Heart left ventricle (tissue), 16 donors: ENCODE measurements around the gene PLEKHA7. TPM values are rescaled to one million over a fixed set of nuclear protein-coding genes. Genes with fewer than 3 reads are reported as not detected.
A peak's percentile ranks its signal among the peaks of the same experiment; 100 is the strongest.

ENCODE experiments used
- ATAC-seq, 4 donors: fragments of 200-7000 bp; cut with Tn5 transposase; one replicate each; pipeline ENCODE4 v1.9.1; 2020 to 2022; ENCODE audit warnings: moderate library complexity in 4 of 4, mild to moderate bottlenecking in 3 of 4, moderate number of reproducible peaks in 1 of 4
- DNase-seq, 5 donors: peaks; one replicate each; pipeline ENCODE4 v3.0.0-alpha.2; 2020
- H3K27ac ChIP-seq, 12 donors: fragments of 200-600 bp; sonication (generic) in 4 of 12; one replicate each; pipeline versions ENCODE4 v1.5.0 to v1.8.0; 2016 to 2022; ENCODE audit warnings: mild to moderate bottlenecking in 2 of 12
- H3K27me3 ChIP-seq, 9 donors: fragments of 200-600 bp; sonication (generic) in 2 of 9; one replicate each; pipeline versions ENCODE4 v1.5.1 to v1.8.0; 2016 to 2022; ENCODE audit warnings: mild to moderate bottlenecking in 3 of 9
- H3K36me3 ChIP-seq, 9 donors: fragments of 200-600 bp; sonication (generic) in 2 of 9; one replicate each; pipeline versions ENCODE4 v1.5.0 to v1.8.0; 2018 to 2022; ENCODE audit warnings: mild to moderate bottlenecking in 2 of 9
- H3K4me1 ChIP-seq, 12 donors: fragments of 200-600 bp; sonication (generic) in 4 of 12; one replicate each; pipeline versions ENCODE4 v1.5.0 to v1.8.0; 2016 to 2022; ENCODE audit warnings: mild to moderate bottlenecking in 3 of 12
- H3K4me3 ChIP-seq, 12 donors: fragments of 200-600 bp; sonication (generic) in 4 of 12; one replicate each; pipeline versions ENCODE4 v1.5.0 to v1.8.0; 2017 to 2022; ENCODE audit warnings: mild to moderate bottlenecking in 9 of 12, moderate library complexity in 4 of 12
- H3K9me3 ChIP-seq, 12 donors: fragments of 200-600 bp; sonication (generic) in 4 of 12; one replicate each; pipeline versions ENCODE4 v1.5.0 to v1.8.0; 2016 to 2022; ENCODE audit warnings: mild to moderate bottlenecking in 1 of 12
- POLR2A ChIP-seq, 2 donors: fragments of 450-650 bp; IDR thresholded peaks; one replicate each; pipeline ENCODE4 v1.6.1; 2017; ENCODE audit warnings: antibody characterized with exemption in 2 of 2, mild to moderate bottlenecking in 2 of 2, moderate library complexity in 2 of 2
- WGBS, 4 donors: extraction: QIAGEN DNeasy Blood & Tissue Kit in 2 of 4; methylation state at CpG; one replicate each; pipeline versions ENCODE4 v1.1.5 to v1.1.7; 2013 to 2018; 5-methylcytosine and 5-hydroxymethylcytosine counted together
- intact Hi-C, 10 donors: fragments of 100-400 bp; cut with DNase I; formaldehyde crosslinking; loops; one replicate each; pipeline versions ENCODE4 v1.11.1 to v1.14.2; 2022
- polyA plus RNA-seq, 2 donors: library from polyadenylated mRNA; stranded (reverse); fragments of 200-250 nt; gene quantifications; one replicate each; pipeline ENCODE4 v1.2.3, GENCODE V29; 2013
- total RNA-seq, 9 donors: library from RNA; depleted of rRNA in 2 of 9; stranded (reverse); fragments of >200 nt in 2 of 9; fragmentation: NEBNext Ultra II Directional in 3 of 9; extraction: Animal tissue kit (Norgen Biotek cat#: 25700) in 3 of 9; gene quantifications; one replicate each; pipeline versions ENCODE4 v1.1.0 to v1.2.4, GENCODE V29; 2016 to 2023
- TF ChIP-seq, protein P1 (sequence below), 12 donors: fragments of 200-600 bp; sonication (generic) in 4 of 12; IDR thresholded peaks; one replicate each; pipeline versions ENCODE4 v1.5.0 to v1.8.0; 2018 to 2022; ENCODE audit warnings: antibody characterized with exemption in 12 of 12, mild to moderate bottlenecking in 5 of 12
- donor health status: ischemic (EF 13 %, LVEDD 7.1; RV severe dilation, severe dysfunction).
- donor health status: healthy with polysubstance abuse.
- donor health status: DM: no; HTN: yes; CAD: no.
- donor health status: DM: no; HTN: no; CAD: no.
- donor health status: ischemic (EF 25% LVEDD 6.9; RV normal size, moderate dysfunction).
- donor health status: ischemic (EF 25% LVEDD 5.7; RV mildly dilated, moderate dysfunction).
- donor health status: healthy.
- donor health status: DM: yes; HTN: yes; CAD: no.
- donor health status: ischemic (EF 35%, LVEDD 5.7; RV mildly dilated, moderate dysfunction).
- donor health status: nonischemic (EF 11% LVEDD 7.7; RV severe dilation, severe dysfunction).
- donor health status: DM: yes; HTN: yes; CAD: no.
- donor health status: PGD.
- donor health status: ischemic (EF 29% LVEDD 5.4; RV normal size, mild dysfunction).
- donor health status: nonischemic (EF 23%, LVEDD 6.1; RV moderate dilation, normal function).

The PLEKHA7 gene
- total and polyA plus RNA-seq, 11 donors, result 13.1 to 57.5 (median 23.5) TPM

DNA sequence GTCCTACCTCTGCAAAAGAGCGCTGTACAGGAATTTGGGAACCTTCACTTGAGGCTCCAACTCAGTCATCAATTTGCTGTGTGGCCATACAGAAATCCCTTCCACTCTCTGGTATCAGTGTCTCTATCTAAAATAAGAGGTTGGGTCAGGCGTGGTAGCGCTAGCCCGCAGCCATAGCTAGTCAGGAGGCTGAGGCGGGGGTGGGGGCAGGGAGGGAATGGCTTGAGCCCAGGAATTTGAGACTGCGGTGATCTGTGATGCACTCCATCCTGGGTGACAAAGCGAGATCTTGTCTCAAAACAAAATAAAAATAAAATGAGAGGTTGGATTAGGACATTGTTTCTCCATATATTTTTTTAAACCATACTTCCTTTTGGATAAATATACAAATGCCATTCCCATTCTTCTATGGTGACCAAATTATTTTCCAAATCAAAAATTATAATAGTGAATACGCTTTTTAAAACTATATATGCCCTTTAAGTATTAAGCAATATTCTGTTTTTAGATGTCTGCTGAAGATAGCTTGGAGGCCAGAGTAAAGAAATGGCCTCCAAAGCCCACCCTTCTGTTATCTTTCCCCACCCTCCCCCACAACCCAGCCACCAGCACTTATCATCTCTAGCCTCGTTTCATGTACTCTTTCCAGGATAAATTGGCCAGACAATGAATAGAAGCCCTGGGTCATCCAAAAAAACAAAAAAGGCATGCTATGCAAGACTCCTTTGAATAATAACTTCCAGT, 87.2 kb downstream of the PLEKHA7 start:
- DNase-seq (no peak), ATAC-seq (no peak)
- Histone ChIP-seq H3K4me1 (peaks cover 0 to 47% (median 13%) of the 10 kb centered on the region in 12 donors), H3K27ac (peak overlapping the region in 1 of 12 donors; percentile 81), H3K4me3 (no peak overlapping the region), H3K36me3 (no peaks in the 10 kb centered on the region), H3K9me3 (no peaks in the 10 kb centered on the region), H3K27me3 (peaks cover 0 to 40% (median 0%) of the 10 kb centered on the region in 9 donors)
- TF ChIP-seq, protein P1, sequence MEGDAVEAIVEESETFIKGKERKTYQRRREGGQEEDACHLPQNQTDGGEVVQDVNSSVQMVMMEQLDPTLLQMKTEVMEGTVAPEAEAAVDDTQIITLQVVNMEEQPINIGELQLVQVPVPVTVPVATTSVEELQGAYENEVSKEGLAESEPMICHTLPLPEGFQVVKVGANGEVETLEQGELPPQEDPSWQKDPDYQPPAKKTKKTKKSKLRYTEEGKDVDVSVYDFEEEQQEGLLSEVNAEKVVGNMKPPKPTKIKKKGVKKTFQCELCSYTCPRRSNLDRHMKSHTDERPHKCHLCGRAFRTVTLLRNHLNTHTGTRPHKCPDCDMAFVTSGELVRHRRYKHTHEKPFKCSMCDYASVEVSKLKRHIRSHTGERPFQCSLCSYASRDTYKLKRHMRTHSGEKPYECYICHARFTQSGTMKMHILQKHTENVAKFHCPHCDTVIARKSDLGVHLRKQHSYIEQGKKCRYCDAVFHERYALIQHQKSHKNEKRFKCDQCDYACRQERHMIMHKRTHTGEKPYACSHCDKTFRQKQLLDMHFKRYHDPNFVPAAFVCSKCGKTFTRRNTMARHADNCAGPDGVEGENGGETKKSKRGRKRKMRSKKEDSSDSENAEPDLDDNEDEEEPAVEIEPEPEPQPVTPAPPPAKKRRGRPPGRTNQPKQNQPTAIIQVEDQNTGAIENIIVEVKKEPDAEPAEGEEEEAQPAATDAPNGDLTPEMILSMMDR (IDR thresholded peaks at IDR 0.05), result no peak
- no peak for TF ChIP-seq POLR2A (IDR thresholded peaks at IDR 0.05)
- 63 to 76% (median 64%) methylated on average over 9 of the region's 9 CpGs for WGBS, 4 donors
- intact Hi-C loops, result loop anchor here in 2 of 10 donors (5.0 to 10.0 kb wide), 2 partner anchors 102 to 115 kb away; no protein-coding TSS in a partner anchor

DNA sequence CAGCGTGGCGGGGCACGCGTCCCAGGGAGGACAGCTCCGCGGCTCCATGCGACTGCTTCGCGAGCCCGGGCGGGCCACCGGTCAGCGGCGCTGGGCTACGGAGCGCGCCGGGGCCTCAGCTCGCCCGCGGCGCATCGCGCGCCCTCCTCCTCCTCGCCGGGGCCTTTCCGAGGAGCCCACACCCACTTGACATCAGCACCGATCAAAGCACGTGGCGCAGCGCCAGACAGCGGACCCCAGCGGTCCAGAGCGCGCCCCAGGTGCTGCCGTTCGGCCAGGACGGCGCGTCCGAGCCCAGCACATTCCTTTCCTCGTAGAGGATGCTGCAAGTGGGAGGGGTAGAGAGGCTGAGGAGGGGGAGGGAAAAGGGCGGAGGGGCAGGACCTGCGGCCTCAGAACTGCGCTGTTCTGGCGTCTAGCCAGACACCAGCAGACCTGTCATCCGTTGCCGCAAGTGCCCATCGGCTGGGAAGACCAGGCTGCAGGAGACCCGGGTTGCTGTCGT, 88.6 kb downstream of the PLEKHA7 start:
- 0% methylated on average over 24 to 52 of the region's 52 CpGs for WGBS, 4 donors
- ATAC-seq (peak in 3 of 4 donors; percentile 49 to 68 (median 55)), DNase-seq (peak; percentile 38 to 67 (median 58))
- Histone ChIP-seq H3K9me3 (no peaks in the 10 kb centered on the region), H3K27me3 (peaks cover 0 to 40% (median 0%) of the 10 kb centered on the region in 9 donors), H3K36me3 (no peaks in the 10 kb centered on the region), H3K4me3 (peak overlapping the region; percentile 37 to 79 (median 60)), H3K4me1 (peaks cover 0 to 51% (median 13%) of the 10 kb centered on the region in 12 donors), H3K27ac (peak overlapping the region in 11 of 12 donors; percentile 32 to 90 (median 75))
- intact Hi-C loops, result loop anchor here in 2 of 10 donors (2.0 to 10.0 kb wide), 3 partner anchors 63 to 113 kb away; no protein-coding TSS in a partner anchor
- TF ChIP-seq, protein P1 (IDR thresholded peaks at IDR 0.05), result no peak
- no peak for TF ChIP-seq POLR2A (IDR thresholded peaks at IDR 0.05)

DNA sequence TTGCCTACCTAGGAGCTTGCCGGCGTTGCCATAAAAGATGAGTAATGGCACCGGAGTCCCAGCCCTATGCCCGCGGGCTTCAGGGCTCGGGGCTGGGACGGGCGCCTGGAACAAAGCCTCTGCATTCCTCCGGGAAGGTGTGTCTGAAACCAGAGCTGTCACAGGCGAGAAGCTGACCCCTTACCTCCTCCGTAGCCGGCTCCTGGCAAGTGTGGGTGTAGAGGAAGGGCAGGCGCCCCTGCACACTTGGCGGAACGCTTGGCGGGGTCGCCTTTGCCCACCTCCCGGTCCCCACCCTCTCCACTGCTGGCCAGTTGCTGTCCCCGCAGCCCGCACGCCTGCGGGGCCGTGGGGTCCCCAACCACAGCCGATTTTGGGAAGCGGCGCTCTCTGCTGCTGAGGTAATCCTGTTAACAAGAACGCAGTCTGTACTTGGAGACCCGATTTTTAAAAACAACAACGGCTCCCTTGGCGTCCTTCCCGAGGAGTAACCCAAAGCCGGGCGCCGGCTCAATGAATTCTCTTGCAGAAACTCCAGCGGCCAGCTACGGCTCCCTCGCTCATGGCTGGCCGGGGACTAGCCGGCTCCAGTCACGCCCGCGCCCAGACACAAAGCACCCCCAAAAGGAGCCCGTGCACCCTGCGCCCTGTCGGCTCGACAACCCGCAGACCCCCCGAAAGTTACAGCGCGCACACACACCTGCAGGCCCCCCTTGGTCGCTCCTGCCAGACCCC, 89.2 kb downstream of the PLEKHA7 start:
- DNase-seq (peak; percentile 31 to 71 (median 62)), ATAC-seq (peak; percentile 6 to 69 (median 52))
- peak overlapping the region in 11 of 12 donors; percentile 32 to 90 (median 75) for H3K27ac ChIP-seq
- TF ChIP-seq, protein P1 (IDR thresholded peaks at IDR 0.05), result peak in 1 of 12 donors; percentile 11
- no peak for TF ChIP-seq POLR2A (IDR thresholded peaks at IDR 0.05)
- no peaks in the 10 kb centered on the region for H3K9me3 ChIP-seq
- peak overlapping the region; percentile 37 to 79 (median 60) for H3K4me3 ChIP-seq
- WGBS, 4 donors, result 1 to 2% (median 2%) methylated on average over 11 to 51 of the region's 51 CpGs
- no peaks in the 10 kb centered on the region for H3K36me3 ChIP-seq
- peaks cover 0 to 51% (median 13%) of the 10 kb centered on the region in 12 donors for H3K4me1 ChIP-seq
- intact Hi-C loops, result loop anchor here in 2 of 10 donors (2.0 to 10.0 kb wide), 3 partner anchors 62 to 113 kb away; no protein-coding TSS in a partner anchor
- H3K27me3 ChIP-seq, result peaks cover 0 to 40% (median 0%) of the 10 kb centered on the region in 9 donors
